ENCODE measurements around the gene GRK1.

The GRK1 gene

GRCh38 chr13:113747291-113747833 lies 80.3 kb downstream of the GRK1 start:
- TF ChIP-seq, protein P1, sequence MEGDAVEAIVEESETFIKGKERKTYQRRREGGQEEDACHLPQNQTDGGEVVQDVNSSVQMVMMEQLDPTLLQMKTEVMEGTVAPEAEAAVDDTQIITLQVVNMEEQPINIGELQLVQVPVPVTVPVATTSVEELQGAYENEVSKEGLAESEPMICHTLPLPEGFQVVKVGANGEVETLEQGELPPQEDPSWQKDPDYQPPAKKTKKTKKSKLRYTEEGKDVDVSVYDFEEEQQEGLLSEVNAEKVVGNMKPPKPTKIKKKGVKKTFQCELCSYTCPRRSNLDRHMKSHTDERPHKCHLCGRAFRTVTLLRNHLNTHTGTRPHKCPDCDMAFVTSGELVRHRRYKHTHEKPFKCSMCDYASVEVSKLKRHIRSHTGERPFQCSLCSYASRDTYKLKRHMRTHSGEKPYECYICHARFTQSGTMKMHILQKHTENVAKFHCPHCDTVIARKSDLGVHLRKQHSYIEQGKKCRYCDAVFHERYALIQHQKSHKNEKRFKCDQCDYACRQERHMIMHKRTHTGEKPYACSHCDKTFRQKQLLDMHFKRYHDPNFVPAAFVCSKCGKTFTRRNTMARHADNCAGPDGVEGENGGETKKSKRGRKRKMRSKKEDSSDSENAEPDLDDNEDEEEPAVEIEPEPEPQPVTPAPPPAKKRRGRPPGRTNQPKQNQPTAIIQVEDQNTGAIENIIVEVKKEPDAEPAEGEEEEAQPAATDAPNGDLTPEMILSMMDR (conservative IDR thresholded peaks at IDR 0.05; ENCODE audit: low read length): no peak
- no peak for DNase-seq (ENCODE audit: low read depth)
- H3K4me3 ChIP-seq (ENCODE audit: low read length): no peak overlapping the region

- no peak overlapping the region for H3K4me3 ChIP-seq (ENCODE audit: low read length)
- no peak for DNase-seq (ENCODE audit: low read depth)
- TF ChIP-seq, protein P1 (conservative IDR thresholded peaks at IDR 0.05; ENCODE audit: low read length): no peak
These were observed 81.3 kb downstream of the GRK1 start for GRCh38 chr13:113748101-113748861.

DNA sequence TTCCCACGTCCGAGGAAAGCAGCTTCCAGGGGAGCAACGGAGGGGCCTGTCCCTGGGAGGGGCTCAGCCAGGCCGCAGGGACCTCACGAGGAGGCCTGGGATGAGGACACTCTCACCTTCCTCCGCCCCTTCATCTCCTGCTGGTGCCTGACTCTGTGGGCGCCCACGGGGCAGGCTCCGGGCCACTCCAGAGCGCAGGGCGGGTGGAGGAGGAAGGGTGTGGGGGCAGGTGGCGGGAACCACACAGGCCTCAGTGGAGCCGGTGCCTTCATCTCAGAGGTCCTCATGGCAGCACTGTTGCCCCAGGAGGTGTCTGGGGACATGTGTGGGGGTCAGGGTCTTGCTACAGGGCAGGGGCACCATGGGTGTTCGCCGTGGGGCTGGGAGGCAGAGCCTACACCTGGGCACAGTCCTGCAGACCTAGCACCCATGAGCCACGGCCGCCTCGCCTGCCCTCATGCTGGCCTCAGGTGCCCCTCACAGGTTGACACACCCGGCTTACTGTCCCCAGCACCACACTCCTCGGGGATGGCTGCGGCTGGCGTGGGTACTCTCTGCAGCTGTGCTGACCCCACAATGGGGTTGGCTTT lies 81.9 kb downstream of the GRK1 start:
- TF ChIP-seq, protein P1 (conservative IDR thresholded peaks at IDR 0.05; ENCODE audit: low read length): no peak
- DNase-seq (ENCODE audit: low read depth): no peak
- H3K4me3 ChIP-seq (ENCODE audit: low read length): no peak overlapping the region

DNA sequence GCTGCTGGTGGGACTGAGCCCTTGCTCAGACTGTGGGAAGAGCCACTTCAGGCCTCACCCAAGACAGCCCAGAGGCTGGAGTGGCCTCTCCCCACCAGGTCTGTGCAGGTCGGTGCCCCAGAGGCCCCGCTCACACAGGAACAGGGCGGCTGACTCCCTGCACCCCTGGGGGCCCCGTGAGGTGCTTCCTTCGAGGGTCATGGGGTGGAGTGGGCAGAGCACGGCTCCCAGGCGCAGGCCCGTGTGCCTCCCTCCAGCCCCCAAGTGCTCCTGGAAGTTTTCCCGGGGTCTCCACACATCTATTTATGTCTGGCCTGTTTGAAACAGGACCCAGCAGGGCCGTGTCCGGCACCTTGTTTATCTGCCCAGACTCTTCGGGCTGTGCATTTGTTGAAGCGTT lies 82.5 kb downstream of the GRK1 start:
- no peak overlapping the region for H3K4me3 ChIP-seq (ENCODE audit: low read length)
- no peak for DNase-seq (ENCODE audit: low read depth)
- TF ChIP-seq, protein P1 (conservative IDR thresholded peaks at IDR 0.05; ENCODE audit: low read length): no peak

DNA sequence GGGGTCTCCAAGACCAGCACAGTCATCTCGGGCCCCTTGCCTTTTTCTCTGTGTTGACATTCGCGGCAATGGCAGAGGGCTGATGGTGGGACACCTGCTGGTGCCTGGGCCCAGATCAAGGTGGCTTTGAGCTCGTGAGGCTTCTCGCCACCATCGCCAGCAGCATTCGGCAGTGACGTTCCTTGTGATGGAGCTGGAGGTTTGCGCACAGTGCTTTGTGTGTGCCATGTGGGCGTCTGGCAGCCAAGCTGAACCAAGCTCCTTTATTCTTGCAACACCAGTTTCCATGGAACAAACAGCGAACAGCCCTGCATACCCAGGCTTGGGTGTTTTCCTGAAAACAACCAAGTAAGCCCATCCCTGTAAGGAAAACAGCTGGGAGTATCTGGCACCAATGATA lies 82.9 kb downstream of the GRK1 start:
- no peak overlapping the region for H3K4me3 ChIP-seq (ENCODE audit: low read length)
- DNase-seq (ENCODE audit: low read depth): no peak
- TF ChIP-seq, protein P1 (conservative IDR thresholded peaks at IDR 0.05; ENCODE audit: low read length): no peak

DNA sequence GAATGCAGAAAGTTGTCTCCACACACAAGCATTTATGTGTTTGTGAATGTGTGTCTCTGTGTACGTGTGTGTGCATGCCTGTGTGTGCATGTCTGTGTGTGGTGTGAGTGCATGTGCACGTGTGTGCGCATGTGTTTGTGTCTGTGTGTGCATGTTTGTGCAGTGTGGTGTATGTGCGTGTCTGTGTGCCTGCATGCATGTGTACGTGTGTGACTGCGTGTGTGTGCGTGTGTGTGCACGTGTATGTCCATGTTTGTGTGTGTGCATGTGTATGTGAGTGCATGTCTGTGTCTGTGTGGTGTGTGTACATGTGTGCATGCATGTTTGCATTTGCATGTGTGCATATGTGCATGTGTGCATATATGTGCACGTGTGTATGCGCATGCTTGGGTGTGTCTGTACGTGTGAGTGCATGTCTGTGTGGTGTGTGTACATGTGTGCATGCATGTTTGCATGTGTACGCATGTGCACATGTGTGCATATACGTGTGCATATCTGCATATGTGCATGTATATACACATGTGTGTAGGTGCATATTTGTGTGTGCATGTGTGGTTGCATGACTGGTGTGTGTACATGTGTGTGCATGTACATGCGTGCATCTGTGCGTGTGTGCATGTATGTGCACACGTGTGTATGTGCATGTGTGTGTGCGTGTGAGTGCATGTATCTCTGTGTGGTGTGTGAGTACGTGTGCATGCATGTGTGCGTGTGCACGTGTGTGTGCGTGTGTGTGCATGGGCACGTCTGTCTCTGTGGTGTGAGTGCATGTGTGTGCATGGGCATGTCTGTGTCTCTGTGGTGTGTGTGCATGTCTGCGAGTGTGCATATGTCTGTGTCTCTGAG lies 83.8 kb downstream of the GRK1 start:
- TF ChIP-seq, protein P1 (conservative IDR thresholded peaks at IDR 0.05; ENCODE audit: low read length): no peak
- H3K4me3 ChIP-seq (ENCODE audit: low read length): no peak overlapping the region
- no peak for DNase-seq (ENCODE audit: low read depth)
